HG02884 (cell line): ENCODE data around the gene C3orf18.
"Not testable (repeated sequence)": the region's sequence is repeated elsewhere in the genome, so short reads cannot be mapped to it uniquely, and the experiment has no call there.

ENCODE experiments used
- ATAC-seq: cut with Tn5 transposase; IDR thresholded peaks from one replicate; pipeline ENCODE4 v1.9.1; 2021; ENCODE audit warnings: mild to moderate bottlenecking, moderate library complexity; ENCODE audit not compliant: unreplicated experiment

The C3orf18 gene

GRCh38 chr3:50525191-50525910, 42.2 kb downstream of the C3orf18 start:
- ATAC-seq, result no peak

GRCh38 chr3:50524746-50525145, 42.8 kb downstream of the C3orf18 start:
- ATAC-seq, result no peak

- no peak for ATAC-seq
Observed at GRCh38 chr3:50523279-50523811, 44.2 kb downstream of the C3orf18 start.

GRCh38 chr3:50521572-50521971, 46.0 kb downstream of the C3orf18 start:
- ATAC-seq, result no peak

- ATAC-seq, result no peak
Observed at GRCh38 chr3:50520849-50521248, 46.7 kb downstream of the C3orf18 start.

GRCh38 chr3:50519471-50520089, 48.0 kb downstream of the C3orf18 start:
- no peak for ATAC-seq

GRCh38 chr3:50518436-50518835, 49.1 kb downstream of the C3orf18 start:
- ATAC-seq, result no peak

GRCh38 chr3:50517721-50518206, 49.8 kb downstream of the C3orf18 start:
- no peak for ATAC-seq

GRCh38 chr3:50516440-50516871, 51.1 kb downstream of the C3orf18 start:
- no peak for ATAC-seq

- no peak for ATAC-seq
Observed at GRCh38 chr3:50515565-50516439, 51.7 kb downstream of the C3orf18 start.

GRCh38 chr3:50512908-50513307, 54.6 kb downstream of the C3orf18 start:
- ATAC-seq, result not testable (repeated sequence)

GRCh38 chr3:50512131-50512530, 55.4 kb downstream of the C3orf18 start:
- no peak for ATAC-seq

GRCh38 chr3:50510325-50510724, 57.2 kb downstream of the C3orf18 start:
- no peak for ATAC-seq

GRCh38 chr3:50509715-50510114, 57.8 kb downstream of the C3orf18 start:
- ATAC-seq, result no peak

- no peak for ATAC-seq
Observed at GRCh38 chr3:50508821-50509220, 58.7 kb downstream of the C3orf18 start.
